OCI-LY3 (cell line): Measurements from ENCODE around the gene ZRANB1.

Source experiments
- H2AFZ ChIP-seq: fragments of 200-600, 300-600 bp; shearing (Covaris generic); 2 replicates; pipeline ENCODE4 v1.6.0; 2014; ENCODE audit warnings: antibody characterized with exemption, low read depth, low read length
- H3K27ac ChIP-seq: fragments of 200-600, 300-600 bp; sonication (generic); 2 replicates; pipeline ENCODE4 v1.5.1; 2014; ENCODE audit warnings: mild to moderate bottlenecking, low read length, moderate library complexity, mixed read lengths
- H3K27me3 ChIP-seq: fragments of 200-600, 300-600 bp; sonication (generic); 2 replicates; pipeline ENCODE4 v1.6.1; 2014; ENCODE audit warnings: low read depth, low read length, mixed read lengths
- H3K36me3 ChIP-seq: fragments of 200-600, 300-600 bp; sonication (generic); replicated peaks from 2 replicates; pipeline ENCODE3; 2014; ENCODE audit warnings: low read depth, low read length, mixed read lengths
- H3K4me1 ChIP-seq: fragments of 300-600, 200-600 bp; sonication (generic); 2 replicates; pipeline ENCODE4 v1.6.1; 2014; ENCODE audit warnings: low read length, mixed read lengths
- H3K4me2 ChIP-seq: fragments of 200-600, 300-600 bp; sonication (generic); 2 replicates; pipeline ENCODE4 v1.6.1; 2014; ENCODE audit warnings: low read length, mixed read lengths
- H3K4me3 ChIP-seq: fragments of 300-600, 200-600 bp; sonication (generic); 2 replicates; pipeline ENCODE4 v1.5.1; 2014; ENCODE audit warnings: antibody characterized with exemption, mild to moderate bottlenecking, low read length, moderate library complexity
- H3K79me2 ChIP-seq: fragments of 300-600, 200-600 bp; shearing (Covaris generic); 2 replicates; pipeline ENCODE4 v1.6.1; 2014; ENCODE audit warnings: mild to moderate bottlenecking, low read length, mixed read lengths
- H3K9ac ChIP-seq: fragments of 300-600, 200-600 bp; shearing (Covaris generic); 2 replicates; pipeline ENCODE4 v1.6.0; 2014; ENCODE audit warnings: mild to moderate bottlenecking, low read length, moderate library complexity
- H3K9me3 ChIP-seq: fragments of 200-600, 300-600 bp; shearing (Covaris generic); 2 replicates; pipeline ENCODE4 v1.6.1; 2014; ENCODE audit warnings: low read length, mixed read lengths; ENCODE audit not compliant: insufficient read depth
- H4K20me1 ChIP-seq: fragments of 200-600, 300-600 bp; sonication (generic); 2 replicates; pipeline ENCODE4 v1.6.1; 2016; ENCODE audit warnings: low read length, mixed read lengths; ENCODE audit not compliant: insufficient read depth
- CTCF ChIP-seq: fragments of 200-600, 300-600 bp; sonication (generic); IDR thresholded peaks from 2 replicates; pipeline ENCODE4 v1.5.1; 2014; ENCODE audit warnings: antibody characterized with exemption, low read length, low read depth
- EZH2phosphoT487 ChIP-seq: fragments of 200-600 bp; shearing (Covaris generic); IDR thresholded peaks from 2 replicates; pipeline ENCODE4 v1.6.1; 2018; ENCODE audit warnings: antibody characterized with exemption, mixed run types, low read depth

Gene ZRANB1

GRCh38 chr10:124941823-124942222 lies at the start of gene ZRANB1:
TSS of gene ZRANB1 (plus strand) at chr10:124942123. CDS start at chr10:124942494, 371 bp downstream.
- Histone ChIP-seq H3K4me3 (no peak within 1 kb of the TSS), H3K27ac (no peak within 1 kb of the TSS), H4K20me1 (peaks cover 51% of the 10 kb centered on the region), H3K79me2 (peaks cover 83% of the 10 kb centered on the region), H3K4me1 (no peaks in the 10 kb centered on the region), H3K27me3 (no peaks in the 10 kb centered on the region), H3K4me2 (no peak within 1 kb of the TSS), H3K9me3 (no peaks in the 10 kb centered on the region), H2AFZ (no peak within 1 kb of the TSS), H3K9ac (no peak within 1 kb of the TSS), H3K36me3 (no peaks in the 10 kb centered on the region)
- TF ChIP-seq EZH2phosphoT487, result no peak
- TF ChIP-seq CTCF, result no peak

- no peaks in the 10 kb centered on the region for H4K20me1 ChIP-seq
- H3K27ac ChIP-seq, result no peak overlapping the region
- TF ChIP-seq CTCF, result no peak
- TF ChIP-seq EZH2phosphoT487, result no peak
- no peak overlapping the region for H3K4me3 ChIP-seq
- H3K9me3 ChIP-seq, result no peaks in the 10 kb centered on the region
- H2AFZ ChIP-seq, result no peak overlapping the region
- peaks cover 9% of the 10 kb centered on the region; the same call in 1 of the 2 replicates for H3K27me3 ChIP-seq
- no peak overlapping the region for H3K9ac ChIP-seq
- no peaks in the 10 kb centered on the region for H3K36me3 ChIP-seq
- H3K79me2 ChIP-seq, result no peaks in the 10 kb centered on the region
- H3K4me1 ChIP-seq, result no peaks in the 10 kb centered on the region
- H3K4me2 ChIP-seq, result no peak overlapping the region
These were observed 49.0 kb upstream of the ZRANB1 start for GRCh38 chr10:124892905-124893304.

GRCh38 chr10:124894569-124895215 lies 47.2 kb upstream of the ZRANB1 start:
- H2AFZ ChIP-seq, result no peak overlapping the region
- no peaks in the 10 kb centered on the region for H4K20me1 ChIP-seq
- no peak overlapping the region for H3K4me2 ChIP-seq
- peaks cover 9% of the 10 kb centered on the region; the same call in 1 of the 2 replicates for H3K27me3 ChIP-seq
- no peak overlapping the region for H3K9ac ChIP-seq
- no peaks in the 10 kb centered on the region for H3K4me1 ChIP-seq
- H3K27ac ChIP-seq, result no peak overlapping the region
- no peaks in the 10 kb centered on the region for H3K79me2 ChIP-seq
- H3K4me3 ChIP-seq, result no peak overlapping the region
- TF ChIP-seq EZH2phosphoT487 (no peak), CTCF (no peak)
- H3K36me3 ChIP-seq, result no peaks in the 10 kb centered on the region
- no peaks in the 10 kb centered on the region for H3K9me3 ChIP-seq

- no peak for TF ChIP-seq CTCF
- TF ChIP-seq EZH2phosphoT487, result no peak
- Histone ChIP-seq H3K79me2 (no peaks in the 10 kb centered on the region), H2AFZ (no peak overlapping the region), H3K4me3 (no peak overlapping the region), H3K9me3 (no peaks in the 10 kb centered on the region), H3K36me3 (no peaks in the 10 kb centered on the region), H4K20me1 (no peaks in the 10 kb centered on the region), H3K4me2 (no peak overlapping the region), H3K9ac (no peak overlapping the region), H3K4me1 (no peaks in the 10 kb centered on the region), H3K27ac (no peak overlapping the region), H3K27me3 (peaks cover 11% of the 10 kb centered on the region; the same call in 1 of the 2 replicates)
These were observed 45.2 kb upstream of the ZRANB1 start for GRCh38 chr10:124896751-124897150.
